HG03135 (cell line): ENCODE results near the gene MTERF4.
"Not testable (repeated sequence)": the region's sequence is repeated elsewhere in the genome, so short reads cannot be mapped to it uniquely, and the experiment has no call there.

ENCODE experiments used
- ATAC-seq: cut with Tn5 transposase; IDR thresholded peaks from one replicate; pipeline ENCODE4 v1.9.1; 2021; ENCODE audit warnings: mild to moderate bottlenecking, moderate library complexity; ENCODE audit not compliant: unreplicated experiment

Gene MTERF4

GRCh38 chr2:241112046-241112445 lies 10.0 kb upstream of the MTERF4 start:
- ATAC-seq, result no peak

DNA sequence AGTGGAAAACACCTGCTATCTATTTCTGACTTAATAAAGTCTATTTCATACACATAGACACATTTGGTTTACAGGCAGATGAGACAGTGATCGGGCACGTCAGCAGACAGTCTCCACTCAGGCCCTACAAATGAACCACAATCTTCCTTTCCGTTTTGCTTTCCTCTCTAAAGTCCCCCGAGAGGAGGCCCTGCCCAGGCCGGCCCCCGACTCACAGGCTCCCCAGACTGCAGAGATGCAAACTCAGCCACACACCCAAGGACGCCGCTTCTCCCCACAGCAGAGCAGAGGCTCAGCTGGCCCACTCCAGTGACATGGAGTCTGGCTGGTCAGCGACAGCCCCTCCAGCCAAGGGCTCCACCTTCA lies 9.3 kb upstream of the MTERF4 start:
- no peak for ATAC-seq

DNA sequence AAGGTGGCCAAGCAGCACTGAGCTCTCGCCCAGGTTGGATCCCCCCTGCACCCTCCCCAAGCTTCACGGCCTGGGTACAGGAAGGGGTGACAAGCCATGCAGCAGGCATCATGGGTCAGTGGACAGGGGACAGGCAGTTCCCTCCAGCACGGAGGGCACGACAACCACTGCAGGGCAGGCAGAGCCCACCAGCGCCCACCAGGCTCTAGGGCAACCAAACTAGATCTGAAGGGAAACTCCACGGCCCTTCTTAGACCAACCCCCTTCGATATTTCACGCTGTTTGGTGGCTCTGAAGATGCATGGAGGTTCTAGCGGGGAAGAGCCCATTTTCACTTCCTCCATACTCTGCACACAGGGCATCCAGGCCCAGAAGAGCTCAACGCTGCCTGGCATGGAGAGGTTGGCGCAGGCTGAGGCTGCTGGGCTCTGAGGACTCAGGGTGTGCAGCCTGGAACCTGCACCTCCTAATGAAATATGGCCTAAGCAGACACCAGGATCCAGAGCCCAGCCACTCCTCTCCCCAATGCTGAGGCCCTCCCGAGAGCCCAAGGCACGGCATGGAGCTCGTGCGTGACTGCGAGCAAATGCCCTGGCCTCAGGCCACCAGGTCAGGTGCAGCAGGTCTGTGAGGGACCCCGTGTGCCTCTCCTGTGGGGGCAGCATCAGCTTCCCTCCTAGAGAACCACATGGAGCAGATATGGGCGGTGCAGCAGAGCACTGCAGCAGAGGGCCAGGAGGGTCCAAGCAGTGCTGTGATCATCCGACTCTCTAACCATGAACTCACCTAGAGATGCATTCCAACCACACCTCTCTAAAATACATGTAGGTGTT lies 8.7 kb upstream of the MTERF4 start:
- ATAC-seq, result no peak

DNA sequence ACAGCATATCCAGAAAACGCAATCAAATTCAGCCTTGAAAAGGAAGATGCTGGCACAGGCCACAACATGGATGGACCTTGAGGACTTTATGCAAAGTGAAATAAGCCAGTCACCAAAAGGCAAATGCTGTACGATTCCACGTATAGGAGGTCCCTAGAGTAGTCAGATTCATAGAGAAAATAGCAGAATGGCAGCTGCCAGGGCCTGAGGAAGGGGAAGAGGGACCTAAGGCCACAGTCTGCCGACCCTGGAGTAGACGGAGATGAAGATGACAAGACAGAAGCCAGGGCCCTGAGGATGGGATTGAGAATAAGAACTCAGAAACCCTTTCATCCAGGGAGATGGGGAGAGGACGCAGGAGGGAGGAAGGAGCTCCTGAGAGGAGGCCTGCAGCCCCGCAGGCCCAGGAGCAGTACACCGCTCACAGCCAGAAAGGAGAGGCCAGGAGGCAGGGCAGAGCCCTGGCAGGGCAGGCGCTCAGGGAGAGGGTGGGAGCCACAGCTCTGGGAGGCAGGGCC lies 8.1 kb upstream of the MTERF4 start:
- no peak for ATAC-seq

DNA sequence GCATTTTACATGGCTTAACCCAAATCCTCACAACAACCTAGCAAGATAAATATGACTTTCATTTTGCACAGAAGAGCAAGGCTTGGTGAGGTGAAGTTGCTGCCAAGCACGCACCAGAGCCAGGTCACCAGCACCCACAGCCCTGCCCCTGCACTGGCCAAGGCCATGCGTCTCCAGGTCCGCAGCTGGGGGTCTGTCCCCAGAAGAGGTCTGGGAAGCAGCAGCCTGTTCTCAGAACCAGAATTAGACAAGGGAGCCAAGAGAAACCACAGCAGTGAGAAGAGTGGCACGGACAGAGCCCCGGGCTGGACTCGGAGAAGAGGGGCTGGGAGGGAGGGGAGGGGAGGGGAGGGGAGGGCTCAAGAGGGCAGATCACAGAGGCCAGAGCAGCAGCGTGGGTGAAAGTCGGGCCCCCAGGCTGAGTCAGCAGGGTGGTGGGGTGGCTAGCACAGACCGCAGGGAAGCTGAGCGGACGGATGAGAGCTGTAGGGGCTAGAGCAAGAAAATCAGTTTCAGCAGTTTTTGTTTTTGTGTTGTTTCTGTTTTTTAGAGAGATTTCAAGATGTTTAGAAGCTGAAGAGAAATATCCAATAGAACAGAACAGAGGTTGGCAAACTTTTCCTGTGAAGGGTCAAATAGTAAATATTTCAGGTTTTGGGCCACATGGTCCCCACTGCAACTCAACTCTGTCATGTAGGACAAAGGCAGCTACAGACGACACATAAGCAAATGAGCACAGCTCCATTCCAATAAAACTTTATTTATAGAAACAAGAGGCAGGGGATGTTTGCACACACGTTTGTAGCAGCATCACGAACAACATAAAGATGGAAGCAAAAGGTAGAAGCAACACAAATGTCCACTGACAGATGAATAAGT lies 7.4 kb upstream of the MTERF4 start:
- no peak for ATAC-seq

DNA sequence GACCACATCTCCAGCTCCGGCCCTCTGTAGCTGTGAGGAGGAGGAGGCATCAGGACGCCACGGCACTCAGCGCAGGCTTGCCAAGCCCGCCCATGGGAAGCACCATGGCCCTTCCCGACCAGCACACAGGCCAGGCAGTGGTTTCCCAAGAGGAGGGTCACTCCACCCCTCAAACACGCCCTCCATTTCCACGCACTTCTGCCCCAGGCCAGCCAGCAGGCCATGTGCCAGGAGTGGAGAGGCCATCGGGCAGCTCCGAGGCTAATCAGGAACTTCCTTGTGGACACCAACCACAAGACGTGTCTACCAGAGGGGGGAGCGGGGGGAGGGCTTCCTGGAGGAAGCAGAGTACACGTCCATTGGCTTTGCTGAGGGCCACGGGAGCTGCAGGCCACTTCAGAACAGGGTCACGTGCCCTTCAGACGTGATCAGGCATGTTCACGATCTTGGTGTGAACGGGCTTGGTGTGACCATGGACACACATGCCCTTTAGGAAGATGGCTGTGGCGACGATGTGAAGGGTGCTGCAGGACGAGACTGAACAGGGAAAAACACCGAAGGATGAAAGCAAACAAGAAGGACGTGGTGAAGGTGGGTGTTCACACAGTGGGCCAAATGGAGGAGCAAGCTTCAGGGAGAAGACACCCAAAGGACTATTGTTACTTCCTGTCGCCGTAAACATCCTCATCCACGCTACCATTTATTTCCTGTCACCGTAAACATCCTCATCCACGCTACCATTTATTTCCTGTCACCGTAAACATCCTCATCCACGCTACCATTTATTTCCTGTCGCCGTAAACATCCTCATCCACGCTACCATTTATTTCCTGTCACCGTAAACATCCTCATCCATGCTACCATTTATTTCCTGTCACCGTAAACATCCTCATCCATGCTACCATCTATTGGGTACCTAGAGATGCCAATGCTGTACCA lies 6.5 kb upstream of the MTERF4 start:
- no peak for ATAC-seq

GRCh38 chr2:241107031-241107783 lies 5.1 kb upstream of the MTERF4 start:
- ATAC-seq, result no peak

GRCh38 chr2:241105641-241106040 lies 3.6 kb upstream of the MTERF4 start:
- ATAC-seq, result no peak

- ATAC-seq, result not testable (repeated sequence)
These were observed 2.5 kb upstream of the MTERF4 start for GRCh38 chr2:241104611-241105010.

DNA sequence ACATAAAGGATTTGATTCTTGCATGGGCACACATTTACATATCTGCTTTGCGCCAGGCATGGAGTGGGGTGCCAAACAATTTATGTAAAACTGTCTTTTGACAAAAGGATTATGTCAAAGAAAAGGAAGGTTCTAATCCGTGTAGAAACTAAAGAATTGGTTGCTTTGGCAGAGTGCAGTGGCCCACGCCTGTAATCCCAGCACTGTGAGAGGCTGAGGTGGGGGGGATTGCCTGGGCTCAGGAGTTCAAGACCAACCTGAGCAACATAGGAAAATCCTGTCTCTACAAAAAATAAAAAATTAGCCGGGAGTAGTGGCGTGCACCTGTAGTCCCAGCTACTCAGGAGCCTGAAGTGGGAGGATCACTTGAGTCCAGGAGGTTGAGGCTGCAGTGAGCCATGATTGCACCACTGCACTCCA lies 1.1 kb upstream of the MTERF4 start:
- ATAC-seq, result no peak

DNA sequence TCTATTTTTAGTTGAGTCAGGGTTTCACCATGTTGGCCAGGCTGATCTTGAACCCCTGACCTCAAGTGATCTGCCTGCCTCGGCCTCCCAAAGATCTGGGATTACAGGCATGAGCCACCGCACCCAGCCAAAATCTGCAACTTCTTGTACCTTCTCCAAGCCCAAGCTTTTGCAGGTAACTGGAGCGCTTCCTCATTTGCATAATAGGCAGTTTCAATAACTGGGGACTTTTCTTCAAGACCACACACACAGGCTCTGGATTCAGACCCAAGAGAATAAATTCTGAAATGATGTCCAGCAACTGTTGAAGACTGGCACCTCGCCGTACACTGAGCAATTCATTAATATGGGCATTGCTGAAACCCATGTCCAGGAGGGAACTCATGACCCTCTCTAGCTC lies 2.8 kb downstream of the MTERF4 start:
- ATAC-seq, result no peak

DNA sequence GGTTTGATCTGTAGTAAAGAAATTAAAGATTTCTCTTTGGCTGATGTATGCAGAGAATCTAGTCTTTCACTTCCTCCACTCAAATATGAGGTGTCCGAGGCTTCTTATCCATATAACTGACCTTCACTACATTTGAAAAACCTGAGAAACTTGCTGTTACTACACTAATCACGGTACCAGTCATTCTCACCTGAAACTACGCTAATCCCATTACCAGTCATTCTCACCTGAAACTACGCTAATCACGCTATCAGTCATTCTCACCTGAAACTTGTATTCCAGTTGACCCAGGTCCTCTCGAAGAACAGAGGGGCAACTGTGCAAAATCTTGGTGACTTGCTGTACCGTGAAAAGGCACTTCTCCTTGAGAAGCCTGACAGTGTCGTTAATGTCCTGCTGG lies 5.1 kb downstream of the MTERF4 start:
- no peak for ATAC-seq

GRCh38 chr2:241095594-241096290 lies 6.3 kb downstream of the MTERF4 start:
- no peak for ATAC-seq

DNA sequence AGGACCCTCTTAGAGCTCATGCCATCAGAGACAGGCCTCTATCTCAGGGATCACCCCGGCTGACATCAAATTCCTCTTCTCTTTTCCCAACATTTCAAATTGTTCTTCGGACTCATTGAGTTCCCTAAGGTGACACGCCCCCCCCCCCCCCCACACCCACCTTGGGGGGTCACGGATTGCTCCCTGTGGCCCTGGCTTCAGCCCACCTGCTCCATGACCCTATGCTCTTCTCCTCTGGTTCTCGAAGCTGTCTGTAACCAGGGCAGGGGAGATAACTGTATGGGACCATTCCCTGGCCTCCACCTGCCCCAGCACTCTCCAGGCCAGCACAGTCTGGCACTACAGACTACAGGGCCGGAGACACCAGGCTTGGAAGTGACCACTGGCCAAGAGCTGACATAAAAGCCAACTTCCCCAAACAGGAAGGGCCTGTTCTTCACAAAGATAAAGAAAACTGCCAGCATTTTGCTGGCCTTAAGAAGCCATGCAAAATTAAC lies 7.1 kb downstream of the MTERF4 start:
- ATAC-seq, result no peak

- ATAC-seq, result no peak
These were observed 7.9 kb downstream of the MTERF4 start for GRCh38 chr2:241094172-241094571.

GRCh38 chr2:241093133-241093781 lies 8.8 kb downstream of the MTERF4 start:
- ATAC-seq, result not testable (repeated sequence)

DNA sequence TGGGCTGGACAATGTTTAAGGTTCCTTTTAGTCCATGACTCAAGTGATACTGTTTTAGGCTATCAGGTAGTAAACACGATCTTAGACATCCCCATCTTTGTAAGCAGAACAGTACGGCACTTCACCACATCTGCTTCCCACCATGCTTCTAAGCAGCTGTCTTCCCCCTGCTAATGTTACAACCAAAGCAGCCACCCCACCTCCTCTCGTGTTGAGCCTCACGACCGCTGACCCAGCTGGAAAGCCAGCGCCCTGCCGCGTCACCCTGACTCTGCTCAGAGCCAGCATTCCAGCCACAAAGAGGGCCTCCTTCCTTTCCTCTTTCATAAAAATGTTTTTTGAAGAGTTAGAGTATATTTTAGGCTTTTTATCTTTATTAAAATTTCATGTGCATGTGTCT lies 9.4 kb downstream of the MTERF4 start:
- ATAC-seq, result no peak

GRCh38 chr2:241091734-241092445 lies 10.2 kb downstream of the MTERF4 start:
- ATAC-seq, result no peak
